ENCODE data around the gene KIAA0930.
A peak's percentile ranks its signal among the peaks of the same experiment; 100 is the strongest.

KIAA0930 gene

DNA sequence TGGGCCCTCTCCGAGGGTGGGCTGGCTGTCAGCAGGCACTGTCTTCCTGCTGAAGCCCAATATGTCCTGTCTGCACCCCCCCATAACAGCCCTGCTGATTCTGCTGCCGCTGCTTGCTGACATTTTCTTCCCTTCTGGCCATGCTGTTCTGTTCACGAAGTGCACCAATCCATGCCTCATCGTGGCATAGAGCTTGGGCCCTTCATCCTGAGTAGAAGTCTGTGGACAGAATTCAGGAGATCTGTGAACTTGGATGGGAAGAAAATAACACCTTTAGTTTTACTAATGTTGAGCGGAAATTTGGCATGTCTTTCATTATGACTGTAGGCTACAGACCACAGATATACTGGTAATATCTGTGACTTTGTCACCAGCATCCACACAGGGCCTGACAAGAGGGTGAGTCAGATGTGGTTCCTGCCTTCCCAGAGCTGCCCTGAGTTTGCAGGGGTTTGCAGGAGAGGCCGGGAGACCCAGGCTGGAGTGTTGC, 14.1 kb upstream of the KIAA0930 start:
- TF ChIP-seq POLR2A (IDR thresholded peaks at IDR 0.05; ENCODE audit: low read length) = no peak
- DNase-seq = no peak

DNA sequence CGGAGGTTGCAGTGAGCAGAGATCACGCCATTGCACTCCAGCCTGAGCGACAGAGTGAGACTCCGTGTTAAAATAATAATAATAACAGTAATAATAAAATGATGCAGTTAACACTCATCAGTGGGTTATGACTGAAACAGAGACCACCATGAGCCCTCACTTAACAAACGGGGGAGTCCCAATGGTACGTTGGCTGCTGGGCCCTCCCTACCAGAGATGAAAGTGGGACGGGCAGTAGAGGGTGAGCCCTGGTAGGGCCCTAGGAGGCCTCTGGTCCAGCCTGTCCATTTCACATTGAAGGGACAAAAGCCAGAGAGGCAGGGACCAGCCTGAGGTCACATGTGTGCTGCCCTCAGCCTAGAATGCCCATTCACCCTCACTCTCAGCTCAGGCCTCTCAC, 13.7 kb upstream of the KIAA0930 start:
- DNase-seq = no peak
- TF ChIP-seq POLR2A (IDR thresholded peaks at IDR 0.05; ENCODE audit: low read length) (no peak), GATA1 (IDR thresholded peaks at IDR 0.05; ENCODE audit: low read depth, low read length) (no peak)

DNA sequence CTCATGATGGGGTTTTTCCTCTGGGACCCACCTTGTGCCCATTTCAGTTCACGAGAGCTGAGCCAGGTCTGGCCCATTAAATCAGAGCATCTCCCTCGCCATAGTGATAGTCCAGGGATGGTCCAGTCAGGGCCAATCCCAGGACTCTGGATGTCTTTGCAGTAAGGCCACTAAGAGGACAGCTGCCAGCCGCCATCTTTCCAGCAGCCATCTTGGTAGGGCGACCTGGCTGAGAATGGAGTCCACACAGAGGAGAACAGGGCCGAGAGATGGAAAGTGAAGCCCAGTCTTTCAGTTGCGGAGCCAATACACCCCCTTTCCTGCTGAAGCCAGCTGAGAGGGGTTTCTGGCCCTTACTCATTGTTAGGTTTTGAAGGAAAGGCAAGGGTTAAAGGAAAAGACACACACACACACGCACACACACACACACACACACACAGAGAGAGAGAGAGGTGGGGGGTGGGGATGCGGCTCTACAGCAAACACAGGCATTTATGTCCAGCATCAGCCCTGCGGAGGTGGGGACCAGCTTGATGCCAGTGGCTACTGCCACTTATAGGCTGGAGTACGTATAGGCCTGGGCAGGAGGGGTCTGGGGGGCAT, 12.4 kb upstream of the KIAA0930 start:
- TF ChIP-seq GATA1 (IDR thresholded peaks at IDR 0.05; ENCODE audit: low read depth, low read length) (no peak), POLR2A (IDR thresholded peaks at IDR 0.05; ENCODE audit: low read length) (no peak)
- no peak for DNase-seq

DNA sequence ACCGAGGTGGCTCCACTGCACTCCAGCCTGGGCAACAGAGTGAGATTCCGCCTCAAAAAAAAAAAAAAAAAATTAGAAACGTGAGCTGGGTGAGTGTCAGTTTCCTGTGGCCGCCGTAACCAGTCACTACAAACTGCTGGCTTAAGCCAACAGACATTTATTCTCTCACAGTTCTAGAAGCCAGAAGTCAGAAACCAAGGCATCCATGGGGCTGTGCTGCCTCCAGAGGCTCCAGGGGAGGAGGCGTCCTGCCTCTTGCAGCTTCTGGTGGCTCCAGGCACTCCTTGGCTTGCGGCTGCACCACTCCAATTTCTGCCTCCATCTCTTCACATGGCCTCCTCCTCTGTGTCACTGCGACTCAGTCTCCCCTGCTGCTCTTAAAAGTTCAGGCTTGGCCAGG, 11.1 kb upstream of the KIAA0930 start:
- TF ChIP-seq POLR2A (IDR thresholded peaks at IDR 0.05; ENCODE audit: low read length) (no peak), GATA1 (IDR thresholded peaks at IDR 0.05; ENCODE audit: low read depth, low read length) (no peak)

DNA sequence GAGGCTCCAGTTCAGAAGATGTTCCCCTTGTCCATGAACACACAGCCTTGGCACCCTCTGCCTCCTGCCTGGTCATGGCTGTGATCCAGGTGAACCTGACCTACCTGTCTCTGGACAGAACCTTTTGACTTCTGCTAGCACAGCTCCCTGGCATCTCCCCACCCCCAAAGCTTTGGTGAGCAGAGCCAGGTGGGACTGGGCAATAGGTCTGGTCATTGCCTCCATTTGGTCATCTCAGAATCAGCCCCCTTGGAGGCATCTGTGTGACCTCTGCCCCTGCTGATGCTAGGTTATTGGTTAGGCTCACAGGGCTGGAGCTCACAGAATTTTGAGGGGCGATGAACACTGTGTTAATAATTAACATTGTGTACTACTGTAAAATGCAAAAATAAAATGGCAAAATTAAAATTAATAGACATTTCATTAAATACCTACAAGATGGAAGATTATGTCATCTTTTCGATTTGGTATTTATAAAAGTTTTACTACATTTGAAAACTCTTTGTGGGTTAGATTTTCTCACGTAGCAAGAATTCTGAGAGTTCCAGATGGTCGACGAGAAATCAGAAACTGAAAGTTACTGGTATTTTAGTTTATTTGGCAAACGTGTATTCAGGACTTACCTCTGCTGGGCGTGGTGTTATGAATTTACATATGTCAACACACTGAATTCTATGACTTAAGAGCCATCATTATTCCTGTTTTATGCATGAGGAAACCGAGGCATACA, 8.3 kb upstream of the KIAA0930 start:
- no peak for DNase-seq
- TF ChIP-seq POLR2A (IDR thresholded peaks at IDR 0.05; ENCODE audit: low read length) (no peak), GATA1 (IDR thresholded peaks at IDR 0.05; ENCODE audit: low read depth, low read length) (no peak)

More for the DNA sequence above, 11.1 kb upstream of the KIAA0930 start:
- no peak for DNase-seq

DNA sequence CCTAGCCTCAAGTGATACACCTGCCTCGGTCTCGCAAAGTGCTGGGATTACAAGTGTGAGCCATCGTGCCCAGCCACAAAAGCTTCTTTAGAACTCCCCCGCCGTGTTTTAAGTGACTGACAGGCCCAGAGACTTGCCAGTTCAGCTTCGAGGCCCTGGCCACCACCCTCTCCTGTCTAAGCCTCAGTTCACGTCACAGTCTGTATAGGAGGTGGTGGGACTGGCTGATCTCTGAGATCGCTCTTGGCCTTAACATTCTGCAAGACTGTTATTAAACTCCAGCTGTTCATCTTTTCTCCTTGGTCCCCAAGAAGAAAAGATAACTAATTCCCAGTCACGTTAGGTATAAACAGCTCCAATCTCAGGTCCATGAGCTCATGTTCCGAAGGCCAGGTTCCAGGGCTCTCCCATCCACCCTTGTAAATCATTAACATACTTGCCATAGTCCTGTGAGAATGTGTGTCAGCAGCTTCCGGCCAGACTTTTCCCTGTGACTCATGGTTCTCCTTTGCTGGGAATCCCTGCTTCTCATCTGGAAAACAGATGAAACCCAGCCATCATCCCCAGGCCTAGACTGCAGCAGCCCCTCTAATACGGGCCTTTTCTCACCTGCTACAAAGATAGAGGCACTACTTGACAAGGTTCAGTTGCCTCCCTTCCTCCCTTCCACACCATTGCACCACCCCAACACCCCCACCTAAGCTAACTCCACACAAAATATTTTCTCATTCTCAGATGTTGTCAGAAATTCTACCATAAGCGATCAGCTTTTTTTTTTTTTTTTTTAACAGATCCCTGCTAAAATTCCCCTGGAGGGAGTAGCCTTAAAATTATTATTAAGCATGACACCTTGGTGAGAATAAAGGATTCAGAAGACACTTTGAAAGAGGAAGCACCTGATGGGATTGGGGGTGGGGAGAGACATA, 5.6 kb upstream of the KIAA0930 start:
- DNase-seq = no peak
- TF ChIP-seq POLR2A (IDR thresholded peaks at IDR 0.05; ENCODE audit: low read length) = no peak
- TF ChIP-seq GATA1 (IDR thresholded peaks at IDR 0.05; ENCODE audit: low read depth, low read length) = no peak

DNA sequence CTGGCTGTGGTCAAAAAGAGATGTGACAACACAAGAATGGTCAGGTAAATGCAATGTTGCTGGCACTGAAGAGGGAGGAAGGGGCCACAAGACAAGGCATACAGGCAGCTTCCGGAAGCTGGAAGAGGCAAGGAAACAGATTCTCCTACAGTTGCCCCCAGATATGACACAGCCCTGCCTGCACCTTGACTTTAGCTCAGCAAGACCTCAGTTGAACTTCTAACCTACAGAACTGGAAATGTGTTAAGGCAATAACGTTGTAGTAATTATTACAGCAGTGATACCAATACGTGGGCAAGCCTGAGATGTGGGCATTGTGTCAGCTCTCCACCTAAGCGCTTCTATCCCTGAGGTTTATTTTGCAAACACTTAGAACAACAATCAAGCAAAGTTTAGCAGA, 4.2 kb upstream of the KIAA0930 start:
- TF ChIP-seq POLR2A (IDR thresholded peaks at IDR 0.05; ENCODE audit: low read length) = no peak
- no peak for TF ChIP-seq GATA1 (IDR thresholded peaks at IDR 0.05; ENCODE audit: low read depth, low read length)
- no peak for DNase-seq

GRCh38 chr22:45242778-45243191, 2.1 kb upstream of the KIAA0930 start:
- DNase-seq = peak; percentile 25 to 43

GRCh38 chr22:45240104-45240809, 437 bp downstream of the KIAA0930 start:
- peak; percentile 46 to 56 for DNase-seq
- no peak for TF ChIP-seq GATA1 (IDR thresholded peaks at IDR 0.05; ENCODE audit: low read depth, low read length)
- TF ChIP-seq POLR2A (IDR thresholded peaks at IDR 0.05; ENCODE audit: low read length) = no peak

More at GRCh38 chr22:45242778-45243191, 2.1 kb upstream of the KIAA0930 start:
- TF ChIP-seq POLR2A (IDR thresholded peaks at IDR 0.05; ENCODE audit: low read length) = no peak
- TF ChIP-seq GATA1 (IDR thresholded peaks at IDR 0.05; ENCODE audit: low read depth, low read length) = no peak

DNA sequence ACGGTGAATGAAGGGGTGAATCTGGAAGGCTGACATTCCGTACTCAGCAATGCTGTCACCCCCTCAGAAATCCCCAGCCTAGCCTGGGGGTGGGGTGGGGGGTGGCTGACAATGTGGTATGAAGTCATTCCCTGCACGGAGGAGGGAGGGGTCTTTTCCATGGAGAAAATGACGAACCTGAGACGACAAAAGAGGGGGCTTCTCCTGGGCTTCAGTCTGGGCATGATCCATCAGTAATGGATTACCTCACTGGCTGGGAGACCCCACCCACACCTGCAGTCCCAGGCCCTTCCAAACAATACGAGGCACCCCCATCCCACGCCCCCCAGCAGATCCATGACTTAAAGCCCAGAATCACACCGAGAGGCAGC, 1.0 kb downstream of the KIAA0930 start:
- no peak for DNase-seq
- TF ChIP-seq POLR2A (IDR thresholded peaks at IDR 0.05; ENCODE audit: low read length) (no peak), GATA1 (IDR thresholded peaks at IDR 0.05; ENCODE audit: low read depth, low read length) (no peak)

DNA sequence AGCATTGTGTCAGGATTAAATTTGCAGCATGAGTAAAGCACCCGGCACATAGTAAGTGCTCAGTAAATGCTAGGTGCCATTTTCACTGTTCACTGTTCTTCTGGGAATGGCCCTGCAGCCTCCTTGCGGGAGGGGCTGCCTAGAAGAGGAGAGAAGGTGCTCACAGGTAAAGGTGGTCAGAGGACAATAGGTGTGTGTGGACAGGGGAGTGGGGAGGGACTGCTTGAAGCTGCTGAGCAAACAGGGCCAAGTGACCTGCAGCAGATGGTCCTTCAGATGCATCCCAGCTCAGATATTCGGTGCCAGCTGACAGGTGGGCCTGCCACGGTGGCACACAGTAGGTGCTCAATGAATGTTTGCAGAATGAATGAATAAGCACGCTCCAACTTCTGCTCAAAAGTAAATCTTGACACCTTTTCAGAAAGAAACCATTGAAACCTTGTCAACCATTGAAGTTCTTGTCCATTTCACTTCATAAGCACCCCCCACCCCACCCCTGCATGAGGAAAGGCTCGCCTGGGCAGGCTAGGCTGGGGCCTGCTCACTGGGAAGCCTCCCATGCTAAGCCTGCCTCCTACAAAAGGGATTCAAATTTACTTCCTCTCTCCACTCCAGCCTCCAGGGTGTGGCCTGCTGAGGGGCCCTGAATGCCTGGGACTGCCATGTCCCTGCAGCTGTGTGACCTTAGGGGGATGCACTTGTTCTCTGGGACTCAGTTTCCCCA, 1.6 kb downstream of the KIAA0930 start:
- peak; percentile 32 to 43 for DNase-seq
- TF ChIP-seq POLR2A (IDR thresholded peaks at IDR 0.05; ENCODE audit: low read length) (no peak), GATA1 (IDR thresholded peaks at IDR 0.05; ENCODE audit: low read depth, low read length) (no peak)

- TF ChIP-seq GATA1 (IDR thresholded peaks at IDR 0.05; ENCODE audit: low read depth, low read length) (no peak), POLR2A (IDR thresholded peaks at IDR 0.05; ENCODE audit: low read length) (no peak)
- DNase-seq = peak; percentile 65 to 82
These were observed 2.4 kb downstream of the KIAA0930 start for GRCh38 chr22:45238076-45238956.

Data from erythroblast (primary cell).